ENCODE measurements around the gene EFHB. TPM values are rescaled to one million over a fixed set of nuclear protein-coding genes. Genes with fewer than 3 reads are reported as not detected.

EFHB gene
- polyA plus RNA-seq, 2 of the 4 experiments (the other 2 are of a cell fraction), result 2.1 to 2.7 TPM

DNA sequence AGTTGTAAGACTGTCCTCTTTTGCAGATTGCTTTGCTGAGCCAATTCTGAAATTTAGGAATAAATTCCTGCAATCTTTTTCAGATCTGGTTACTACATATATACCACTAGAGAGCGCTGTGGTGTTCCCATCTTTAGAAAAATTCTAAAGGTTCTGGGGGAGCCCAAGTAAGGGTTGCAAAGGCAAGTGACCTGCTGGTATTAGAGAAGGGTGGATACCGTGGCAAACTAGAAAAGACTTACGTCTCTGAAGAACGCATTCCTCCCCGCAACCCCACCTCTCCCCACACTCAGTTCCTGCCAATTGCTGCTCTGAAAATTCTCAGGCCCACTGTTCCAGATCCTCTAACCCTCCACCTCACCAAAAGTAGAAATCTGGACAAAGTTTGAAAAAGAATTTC, 48.5 kb downstream of the EFHB start (continued):
- TF ChIP-seq RARB (CRISPR knock-in tag; IDR thresholded peaks at IDR 0.05), result no peak
- no peak for TF ChIP-seq MAFK (IDR thresholded peaks at IDR 0.05; ENCODE audit: partially characterized antibody)
- TF ChIP-seq, protein P1, sequence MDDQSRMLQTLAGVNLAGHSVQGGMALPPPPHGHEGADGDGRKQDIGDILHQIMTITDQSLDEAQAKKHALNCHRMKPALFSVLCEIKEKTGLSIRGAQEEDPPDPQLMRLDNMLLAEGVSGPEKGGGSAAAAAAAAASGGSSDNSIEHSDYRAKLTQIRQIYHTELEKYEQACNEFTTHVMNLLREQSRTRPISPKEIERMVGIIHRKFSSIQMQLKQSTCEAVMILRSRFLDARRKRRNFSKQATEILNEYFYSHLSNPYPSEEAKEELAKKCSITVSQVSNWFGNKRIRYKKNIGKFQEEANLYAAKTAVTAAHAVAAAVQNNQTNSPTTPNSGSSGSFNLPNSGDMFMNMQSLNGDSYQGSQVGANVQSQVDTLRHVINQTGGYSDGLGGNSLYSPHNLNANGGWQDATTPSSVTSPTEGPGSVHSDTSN (IDR thresholded peaks at IDR 0.05), result no peak
- TF ChIP-seq, protein P2, sequence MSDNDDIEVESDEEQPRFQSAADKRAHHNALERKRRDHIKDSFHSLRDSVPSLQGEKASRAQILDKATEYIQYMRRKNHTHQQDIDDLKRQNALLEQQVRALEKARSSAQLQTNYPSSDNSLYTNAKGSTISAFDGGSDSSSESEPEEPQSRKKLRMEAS (IDR thresholded peaks at IDR 0.05), result no peak
- TF ChIP-seq MAZ (IDR thresholded peaks at IDR 0.05; ENCODE audit: borderline replicate concordance, low read depth, low read length), result no peak
- TF ChIP-seq, protein P3, sequence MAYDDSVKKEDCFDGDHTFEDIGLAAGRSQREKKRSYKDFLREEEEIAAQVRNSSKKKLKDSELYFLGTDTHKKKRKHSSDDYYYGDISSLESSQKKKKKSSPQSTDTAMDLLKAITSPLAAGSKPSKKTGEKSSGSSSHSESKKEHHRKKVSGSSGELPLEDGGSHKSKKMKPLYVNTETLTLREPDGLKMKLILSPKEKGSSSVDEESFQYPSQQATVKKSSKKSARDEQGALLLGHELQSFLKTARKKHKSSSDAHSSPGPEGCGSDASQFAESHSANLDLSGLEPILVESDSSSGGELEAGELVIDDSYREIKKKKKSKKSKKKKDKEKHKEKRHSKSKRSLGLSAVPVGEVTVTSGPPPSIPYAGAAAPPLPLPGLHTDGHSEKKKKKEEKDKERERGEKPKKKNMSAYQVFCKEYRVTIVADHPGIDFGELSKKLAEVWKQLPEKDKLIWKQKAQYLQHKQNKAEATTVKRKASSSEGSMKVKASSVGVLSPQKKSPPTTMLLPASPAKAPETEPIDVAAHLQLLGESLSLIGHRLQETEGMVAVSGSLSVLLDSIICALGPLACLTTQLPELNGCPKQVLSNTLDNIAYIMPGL (CRISPR knock-in tag; IDR thresholded peaks at IDR 0.05; ENCODE audit: borderline replicate concordance), result no peak
- no peak for TF ChIP-seq KDM5A (IDR thresholded peaks at IDR 0.05)
- no peak for TF ChIP-seq ZNF302 (CRISPR knock-in tag; IDR thresholded peaks at IDR 0.05)
- TF ChIP-seq HDAC2 (IDR thresholded peaks at IDR 0.05), result no peak
- TF ChIP-seq JUNB (IDR thresholded peaks at IDR 0.05), result no peak
- TF ChIP-seq, protein P4, sequence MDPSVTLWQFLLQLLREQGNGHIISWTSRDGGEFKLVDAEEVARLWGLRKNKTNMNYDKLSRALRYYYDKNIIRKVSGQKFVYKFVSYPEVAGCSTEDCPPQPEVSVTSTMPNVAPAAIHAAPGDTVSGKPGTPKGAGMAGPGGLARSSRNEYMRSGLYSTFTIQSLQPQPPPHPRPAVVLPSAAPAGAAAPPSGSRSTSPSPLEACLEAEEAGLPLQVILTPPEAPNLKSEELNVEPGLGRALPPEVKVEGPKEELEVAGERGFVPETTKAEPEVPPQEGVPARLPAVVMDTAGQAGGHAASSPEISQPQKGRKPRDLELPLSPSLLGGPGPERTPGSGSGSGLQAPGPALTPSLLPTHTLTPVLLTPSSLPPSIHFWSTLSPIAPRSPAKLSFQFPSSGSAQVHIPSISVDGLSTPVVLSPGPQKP (IDR thresholded peaks at IDR 0.05; ENCODE audit: low read depth, low read length), result no peak
- no peak for TF ChIP-seq CEBPB (IDR thresholded peaks at IDR 0.05)
- TF ChIP-seq GATA3 (IDR thresholded peaks at IDR 0.05; ENCODE audit: borderline replicate concordance), result no peak

DNA sequence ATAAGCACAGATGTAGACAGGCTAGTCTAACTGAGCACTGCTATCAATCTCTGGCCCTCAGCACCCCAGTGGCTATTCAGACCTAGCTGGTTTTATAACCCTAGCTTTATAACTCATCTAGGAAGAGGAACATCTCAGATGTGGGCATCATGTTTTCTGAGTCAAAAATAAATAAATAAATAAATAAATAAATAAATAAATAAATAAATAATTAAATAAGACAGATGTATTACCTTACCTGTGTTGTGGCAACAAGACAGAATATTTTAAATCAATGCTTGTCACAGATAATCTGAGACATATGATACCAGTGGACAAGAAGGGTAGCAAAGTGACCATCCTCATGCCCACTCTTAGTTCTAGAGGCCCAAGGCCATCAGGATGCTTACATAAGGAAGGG, 52.2 kb downstream of the EFHB start:
- TF ChIP-seq HEYL (CRISPR knock-in tag; IDR thresholded peaks at IDR 0.05) (no peak), ZC3H11A (IDR thresholded peaks at IDR 0.05) (peak; percentile 97)
- Histone ChIP-seq H3K27ac (no peak overlapping the region), H3K4me3 (no peak overlapping the region), H3K4me2 (no peak overlapping the region), H3K9me3 (no peaks in the 10 kb centered on the region), H3K4me1 (peaks cover 18% of the 10 kb centered on the region)
- DNase-seq (ENCODE audit: low read depth in 1 of 2, low spot score in 1 of 2), result no peak
- no peak for FAIRE-seq
- no peak for ATAC-seq
- CTCF ChIA-PET, result no interaction called here
- POLR2A ChIA-PET, result no interaction called here

DNA sequence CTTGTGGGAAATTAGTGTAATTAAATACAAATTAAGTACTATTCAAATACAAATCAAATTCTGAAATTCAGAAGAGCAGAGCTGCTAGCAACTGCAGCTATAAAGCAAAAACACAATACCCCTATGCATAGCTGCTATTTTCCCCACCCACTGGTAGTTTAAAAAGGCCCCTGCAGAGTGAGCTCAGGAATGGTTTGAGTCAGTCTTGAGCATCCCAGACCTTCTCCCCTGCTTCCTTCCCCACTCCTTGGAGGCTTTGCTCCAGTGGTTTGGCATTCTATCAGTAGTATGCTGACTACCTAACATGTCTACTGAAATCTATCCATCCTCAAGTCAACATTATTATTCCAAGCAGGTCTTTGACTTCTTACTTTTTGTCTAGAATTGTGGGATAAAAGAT, 53.0 kb downstream of the EFHB start:
- Histone ChIP-seq H3K27ac (no peak overlapping the region), H3K9me3 (no peaks in the 10 kb centered on the region), H3K4me3 (no peak overlapping the region), H3K4me2 (no peak overlapping the region), H3K4me1 (peaks cover 10% of the 10 kb centered on the region)
- CTCF ChIA-PET, result interaction anchor here (0.6 kb wide), 1 partner anchor 15 kb away, joined by 3 read pairs; no protein-coding TSS in a partner anchor
- FAIRE-seq (no peak), ATAC-seq (no peak), DNase-seq (ENCODE audit: low read depth in 1 of 2, low spot score in 1 of 2) (no peak)
- TF ChIP-seq FOSL2 (IDR thresholded peaks at IDR 0.05) (no peak), FOSL2 (CRISPR knock-in tag; IDR thresholded peaks at IDR 0.05) (no peak), BHLHE40 (IDR thresholded peaks at IDR 0.05; ENCODE audit: low read depth, low read length) (no peak), FOSB (CRISPR knock-in tag; IDR thresholded peaks at IDR 0.05) (no peak), ESRRA (IDR thresholded peaks at IDR 0.05; ENCODE audit: borderline replicate concordance, low read length) (no peak), KDM1A (IDR thresholded peaks at IDR 0.05; ENCODE audit: low read depth) (no peak), CBX8 (IDR thresholded peaks at IDR 0.05) (no peak), NPAS2 (CRISPR knock-in tag; IDR thresholded peaks at IDR 0.05; ENCODE audit: borderline replicate concordance) (no peak), MAFK (IDR thresholded peaks at IDR 0.05; ENCODE audit: partially characterized antibody) (no peak)
- TF ChIP-seq, protein P5, sequence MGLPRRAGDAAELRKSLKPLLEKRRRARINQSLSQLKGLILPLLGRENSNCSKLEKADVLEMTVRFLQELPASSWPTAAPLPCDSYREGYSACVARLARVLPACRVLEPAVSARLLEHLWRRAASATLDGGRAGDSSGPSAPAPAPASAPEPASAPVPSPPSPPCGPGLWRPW (IDR thresholded peaks at IDR 0.05), result no peak
- TF ChIP-seq, protein P6, sequence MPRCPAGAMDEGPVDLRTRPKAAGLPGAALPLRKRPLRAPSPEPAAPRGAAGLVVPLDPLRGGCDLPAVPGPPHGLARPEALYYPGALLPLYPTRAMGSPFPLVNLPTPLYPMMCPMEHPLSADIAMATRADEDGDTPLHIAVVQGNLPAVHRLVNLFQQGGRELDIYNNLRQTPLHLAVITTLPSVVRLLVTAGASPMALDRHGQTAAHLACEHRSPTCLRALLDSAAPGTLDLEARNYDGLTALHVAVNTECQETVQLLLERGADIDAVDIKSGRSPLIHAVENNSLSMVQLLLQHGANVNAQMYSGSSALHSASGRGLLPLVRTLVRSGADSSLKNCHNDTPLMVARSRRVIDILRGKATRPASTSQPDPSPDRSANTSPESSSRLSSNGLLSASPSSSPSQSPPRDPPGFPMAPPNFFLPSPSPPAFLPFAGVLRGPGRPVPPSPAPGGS (IDR thresholded peaks at IDR 0.05), result no peak
- POLR2A ChIA-PET, result no interaction called here
